A172 (cell line): Measurements from ENCODE around the gene LRP6. TPM values are rescaled to one million over a fixed set of nuclear protein-coding genes. Genes with fewer than 3 reads are reported as not detected.
"Not testable (repeated sequence)": the region's sequence is repeated elsewhere in the genome, so short reads cannot be mapped to it uniquely, and the experiment has no call there.

Experiments used
- DNase-seq: peaks from one replicate; pipeline ENCODE4 v3.0.0-alpha.2; 2015; ENCODE audit warnings: low spot score
- total RNA-seq: library from RNA; depleted of rRNA; stranded (reverse); fragments of >200 nt; shearing (Covaris generic); gene quantifications from 2 replicates; pipeline ENCODE4 v1.2.3, GENCODE V29; 2014

The LRP6 gene
- total RNA-seq, 1 experiment from 2014 or later = 12.0 TPM

DNA sequence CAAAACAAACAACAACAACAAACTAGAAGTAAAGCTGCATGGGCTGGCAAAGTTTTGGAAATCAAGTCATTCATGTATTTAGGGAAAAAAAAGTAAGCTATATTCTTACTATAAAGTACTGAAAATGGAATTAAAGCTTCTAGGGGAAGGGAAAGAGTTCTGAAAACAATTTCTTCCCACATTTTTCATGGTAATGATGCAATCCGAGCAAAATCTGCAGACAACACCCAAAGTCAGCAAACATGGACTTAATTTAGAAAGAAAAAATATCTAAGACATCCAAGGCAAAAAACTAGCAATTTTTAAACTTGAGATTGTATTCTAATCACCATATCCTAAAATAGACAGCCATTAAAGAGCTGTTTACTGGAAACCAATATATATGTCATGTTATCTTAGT lies 86.3 kb downstream of the LRP6 start:
- no peak for DNase-seq

DNA sequence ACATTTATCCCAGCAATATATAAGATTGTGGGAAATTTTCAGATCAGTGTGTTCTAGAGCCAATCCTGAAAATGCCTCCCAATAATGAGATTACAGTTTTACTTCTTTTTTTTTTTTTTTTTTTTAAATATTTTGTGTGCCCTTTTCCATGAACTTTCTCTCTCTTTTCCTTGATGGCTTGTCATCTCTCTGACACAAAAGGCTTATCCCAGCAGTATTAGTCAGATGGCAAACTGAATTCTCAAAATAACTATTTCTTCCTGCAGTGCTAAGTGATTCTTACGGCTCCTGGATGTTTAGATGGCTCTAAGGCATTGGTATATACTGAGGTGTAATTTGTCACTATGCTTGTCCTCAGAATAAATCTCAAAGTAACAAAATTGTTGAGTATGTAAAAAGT lies 86.7 kb downstream of the LRP6 start:
- DNase-seq = no peak

DNA sequence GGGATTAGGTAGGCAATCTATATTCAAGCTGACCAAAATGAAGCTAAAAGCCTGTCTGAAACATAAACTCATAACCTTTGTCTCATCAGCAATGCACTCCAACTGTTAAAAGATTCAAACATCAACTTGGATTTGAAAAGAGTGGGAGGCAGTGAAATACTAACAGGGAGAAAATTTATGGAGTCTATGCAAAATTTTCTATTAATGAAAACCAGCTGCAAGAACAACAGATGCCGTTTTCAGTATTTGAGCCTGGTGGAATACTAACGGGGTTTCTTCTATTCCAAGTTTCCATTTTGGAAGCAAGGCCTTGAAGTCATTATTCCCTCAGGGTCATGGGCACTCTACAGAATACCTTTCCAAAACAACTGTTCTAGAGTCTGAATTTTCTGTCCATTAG lies 88.3 kb downstream of the LRP6 start:
- no peak for DNase-seq

DNA sequence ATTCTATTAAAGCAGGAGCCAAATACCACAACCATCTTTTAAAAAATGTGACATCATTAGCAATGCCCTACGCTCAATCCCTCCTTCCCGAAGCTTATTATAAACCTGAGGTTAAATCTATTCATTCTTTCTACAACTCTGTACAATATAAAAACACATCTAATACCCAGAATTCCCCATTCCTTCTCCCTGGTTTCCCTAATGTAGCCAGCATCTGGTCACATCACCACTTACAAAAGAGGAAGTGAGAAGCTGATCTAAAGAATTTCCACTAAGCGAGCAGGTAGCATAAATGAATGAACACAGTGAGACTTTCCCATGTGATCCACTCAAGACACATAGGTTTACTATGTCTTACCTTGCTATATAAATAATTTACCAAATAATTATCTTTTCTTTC lies 90.4 kb downstream of the LRP6 start:
- no peak for DNase-seq

DNA sequence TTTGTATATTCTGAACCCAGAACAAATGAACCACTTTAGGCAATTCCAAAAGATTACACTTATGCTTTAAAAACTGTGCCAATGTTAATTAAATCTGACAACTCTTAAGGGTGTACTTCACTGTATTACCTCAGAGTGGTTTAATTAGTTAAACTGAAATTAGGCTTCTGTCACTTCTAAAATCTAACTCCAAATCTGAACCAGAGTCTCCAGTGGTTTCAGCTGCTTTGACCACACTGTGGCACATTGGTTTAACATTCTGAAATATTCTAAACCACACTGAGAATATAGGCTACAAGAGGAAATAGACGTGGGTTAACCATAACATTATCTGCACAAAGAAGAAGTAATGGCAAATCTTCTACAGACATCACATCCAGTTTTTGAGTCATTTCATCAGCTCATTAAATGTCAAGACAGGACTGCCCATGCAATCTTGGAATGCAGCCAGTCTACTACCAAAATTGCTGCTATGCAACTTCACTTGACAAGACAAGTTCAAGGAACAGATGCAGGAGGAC lies 94.8 kb downstream of the LRP6 start:
- no peak for DNase-seq

DNA sequence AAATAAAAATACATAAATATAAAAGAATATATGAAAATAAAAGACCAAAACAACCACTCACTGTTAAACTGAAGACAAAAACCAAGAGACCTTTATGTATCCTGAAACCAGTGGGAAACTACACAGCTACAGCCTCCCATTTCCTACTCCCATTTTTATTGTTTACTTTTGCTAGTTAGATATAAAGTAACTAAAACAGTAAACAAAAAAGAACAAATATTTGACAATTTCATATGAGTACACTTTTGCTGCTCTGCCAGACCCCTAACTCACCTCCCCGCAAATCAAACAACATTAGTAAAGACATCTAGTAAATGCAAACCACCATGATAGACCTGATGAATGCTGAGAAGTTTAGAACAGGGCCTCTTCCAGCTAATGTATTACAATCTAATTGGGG lies 99.0 kb downstream of the LRP6 start:
- DNase-seq = no peak

DNA sequence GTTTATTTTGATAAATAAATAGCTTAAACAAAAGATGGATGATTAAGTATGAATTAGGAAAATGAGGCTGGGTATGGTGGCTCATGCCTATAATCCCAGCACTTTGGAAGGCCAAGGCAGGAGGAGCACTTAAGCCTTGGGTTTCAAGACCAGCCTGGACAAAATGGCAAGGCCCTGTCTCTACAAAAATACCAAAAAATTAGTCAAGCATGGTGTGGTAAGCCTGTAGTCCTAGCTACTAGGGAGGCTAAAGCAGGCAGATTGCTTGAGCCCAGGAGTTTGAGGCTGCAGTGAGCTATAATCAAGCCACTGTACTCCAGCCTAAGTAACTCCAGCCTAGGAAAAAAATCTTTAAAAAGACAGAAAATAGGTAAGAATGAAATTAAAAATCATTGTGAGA lies 100.1 kb downstream of the LRP6 start:
- no peak for DNase-seq

DNA sequence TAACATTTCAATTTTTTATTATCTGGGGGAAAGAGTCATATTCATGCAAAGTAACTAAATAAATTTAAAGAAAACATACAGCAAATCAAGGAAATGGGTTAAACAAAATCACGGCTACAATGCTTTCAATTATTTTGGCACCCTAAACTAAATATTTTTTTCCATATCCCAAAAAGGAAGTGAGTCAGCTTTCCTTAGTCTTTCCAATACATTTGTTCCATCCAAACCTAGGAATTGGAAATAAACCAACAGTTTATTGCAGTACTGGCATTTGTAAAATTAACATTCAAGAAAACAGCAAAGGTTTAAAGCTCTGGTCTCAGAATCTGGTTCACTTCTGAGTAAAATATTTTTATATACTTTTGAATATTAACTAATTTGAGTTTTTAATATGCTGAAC lies 106.9 kb downstream of the LRP6 start:
- DNase-seq = no peak

DNA sequence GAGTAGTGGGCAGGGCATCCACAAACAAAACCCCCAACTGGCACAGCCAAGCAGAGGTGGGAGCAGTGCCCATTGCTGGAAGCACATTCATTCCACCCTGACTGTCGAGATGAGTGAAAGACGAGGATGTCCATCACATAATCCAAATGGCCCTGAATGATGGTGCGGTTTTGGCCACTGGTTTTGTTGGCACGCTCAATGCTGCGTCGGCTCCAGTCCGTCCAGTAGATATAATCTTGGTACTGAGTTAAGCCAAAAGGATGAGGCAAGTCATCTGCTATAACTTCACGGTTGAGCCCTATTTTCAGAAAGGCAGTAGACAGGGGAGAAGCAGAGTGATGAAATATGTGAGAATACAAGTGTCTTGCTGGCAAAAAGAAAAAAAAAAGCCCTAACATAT lies 108.0 kb downstream of the LRP6 start:
- DNase-seq = no peak

DNA sequence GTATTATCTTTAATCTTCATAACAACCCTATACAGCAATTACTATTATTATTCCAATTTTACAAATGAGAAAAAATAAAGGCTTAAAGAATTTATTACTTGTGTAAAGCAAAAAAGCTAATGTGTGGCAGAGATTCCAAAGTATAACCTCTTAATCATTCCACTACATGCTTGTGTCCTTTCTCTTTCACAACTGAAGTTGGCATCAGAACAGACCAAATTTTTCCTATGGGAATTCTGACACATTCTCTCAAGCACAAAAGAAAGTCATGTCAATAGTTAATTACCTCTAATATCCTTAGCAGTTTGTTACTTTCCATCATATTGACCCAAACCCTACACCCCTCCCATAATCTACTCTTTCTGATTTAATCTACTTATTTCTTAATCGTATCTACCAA lies 109.4 kb downstream of the LRP6 start:
- DNase-seq = no peak

DNA sequence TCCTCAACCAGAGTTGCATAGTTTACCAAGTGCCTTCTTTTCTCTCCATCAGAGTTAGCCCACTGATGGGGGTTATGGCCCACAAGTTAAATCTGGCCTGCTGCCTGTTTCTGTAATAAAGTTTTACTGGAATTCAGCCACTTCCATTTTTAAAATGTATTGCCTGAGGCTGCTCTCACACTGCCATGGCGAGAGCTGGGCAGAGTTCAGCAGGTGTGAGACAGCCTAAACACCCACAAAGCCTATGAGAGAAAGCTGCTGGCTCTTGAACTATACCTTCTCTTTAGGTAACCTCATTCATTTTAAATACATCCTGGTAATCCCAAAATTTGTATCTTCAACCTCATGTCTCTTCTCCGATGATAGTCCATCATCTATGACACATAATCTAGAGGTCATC lies 110.0 kb downstream of the LRP6 start:
- DNase-seq = no peak

DNA sequence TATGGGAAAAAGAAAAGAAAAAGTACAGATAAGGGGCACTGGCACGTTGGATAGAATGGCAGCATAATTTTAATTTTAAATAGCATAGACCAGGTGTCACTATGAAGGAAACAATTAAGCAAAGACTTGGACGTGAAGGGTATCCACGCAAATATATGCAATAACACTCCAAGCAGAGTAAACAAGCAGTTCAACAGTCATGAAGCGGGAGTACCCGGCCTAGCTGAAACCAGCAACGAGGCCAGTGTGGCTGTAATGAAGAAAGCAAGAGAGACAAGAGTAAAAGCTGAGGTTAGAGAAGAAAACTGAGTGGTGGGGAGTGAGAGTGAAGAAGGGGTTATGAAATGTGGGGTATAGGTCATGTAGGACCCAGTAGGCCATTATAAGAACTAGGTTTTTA lies 110.7 kb downstream of the LRP6 start:
- no peak for DNase-seq

DNA sequence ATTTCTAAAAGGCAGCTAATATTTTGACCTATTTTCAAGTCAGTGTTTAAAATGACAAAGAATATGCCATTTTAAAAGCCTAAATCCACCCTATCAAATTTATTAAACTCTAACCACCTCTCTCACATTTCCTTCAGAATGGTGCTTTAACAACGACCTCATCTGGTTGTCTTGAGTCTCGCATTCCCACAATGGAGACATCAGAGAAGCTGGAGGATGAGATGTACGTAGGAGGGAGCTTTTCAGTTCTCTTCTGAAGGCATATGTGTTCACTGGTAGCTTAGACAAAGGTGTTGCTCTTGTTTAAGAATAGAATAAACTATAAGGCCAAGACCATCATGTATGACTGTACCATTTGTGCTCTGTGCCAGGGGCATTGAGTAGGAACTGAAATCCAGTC lies 113.2 kb downstream of the LRP6 start:
- no peak for DNase-seq

DNA sequence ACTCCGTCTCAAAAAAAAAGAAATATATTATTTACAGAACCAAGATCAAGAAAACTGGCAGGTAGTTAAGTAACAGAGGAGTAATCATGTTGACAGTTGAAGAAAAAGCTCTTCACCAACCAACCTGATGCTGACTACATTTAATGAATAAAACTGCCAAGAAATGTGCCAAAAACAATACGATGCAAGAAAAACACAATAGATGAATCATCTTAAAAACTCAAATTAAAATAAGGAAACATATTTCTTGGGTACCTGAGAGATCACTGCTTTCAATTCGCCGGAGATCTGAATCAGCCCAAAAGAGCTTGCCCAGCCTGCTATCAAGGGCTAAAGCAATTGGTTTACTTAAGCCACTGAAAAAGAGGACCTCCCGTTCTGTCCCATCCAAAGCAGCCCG lies 119.7 kb downstream of the LRP6 start:
- no peak for DNase-seq

DNA sequence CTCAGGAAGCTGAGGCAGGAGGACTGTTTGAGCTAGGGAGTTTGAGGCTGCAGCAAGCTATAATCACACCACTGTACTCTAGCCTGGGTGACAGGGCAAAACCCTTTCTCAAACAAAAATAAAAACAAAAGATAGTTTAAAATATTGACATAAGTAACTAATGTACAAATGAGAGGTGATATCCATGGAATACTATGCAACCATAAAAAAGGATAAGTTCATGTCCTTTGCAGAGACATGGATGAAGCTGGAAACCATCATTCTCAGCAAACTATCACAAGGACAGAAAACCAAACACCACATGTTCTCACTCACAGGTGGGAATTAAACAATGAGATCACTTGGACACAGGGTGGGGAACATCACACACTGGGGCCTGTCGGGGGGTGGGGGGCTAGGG lies 122.3 kb downstream of the LRP6 start:
- DNase-seq = not testable (repeated sequence)

DNA sequence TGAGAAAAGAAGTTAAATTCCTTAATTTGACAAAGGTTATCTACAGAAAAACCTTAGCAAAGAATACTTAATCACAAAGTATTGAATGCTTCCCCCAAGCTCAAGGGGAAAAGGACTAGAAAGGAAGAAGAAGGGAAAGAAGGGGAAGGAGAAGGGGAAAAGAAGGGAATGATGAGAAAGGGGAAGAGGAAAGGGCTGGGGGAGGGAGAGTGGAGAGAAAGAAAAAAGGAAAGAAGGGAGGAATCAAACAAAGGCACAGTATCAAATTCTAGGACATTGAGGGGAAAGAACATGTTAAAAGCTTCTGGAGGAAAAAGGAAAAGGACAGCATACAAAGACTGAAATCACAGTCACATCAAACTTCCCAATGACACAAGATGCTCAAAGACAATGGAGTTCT lies 125.8 kb downstream of the LRP6 start:
- DNase-seq = no peak

DNA sequence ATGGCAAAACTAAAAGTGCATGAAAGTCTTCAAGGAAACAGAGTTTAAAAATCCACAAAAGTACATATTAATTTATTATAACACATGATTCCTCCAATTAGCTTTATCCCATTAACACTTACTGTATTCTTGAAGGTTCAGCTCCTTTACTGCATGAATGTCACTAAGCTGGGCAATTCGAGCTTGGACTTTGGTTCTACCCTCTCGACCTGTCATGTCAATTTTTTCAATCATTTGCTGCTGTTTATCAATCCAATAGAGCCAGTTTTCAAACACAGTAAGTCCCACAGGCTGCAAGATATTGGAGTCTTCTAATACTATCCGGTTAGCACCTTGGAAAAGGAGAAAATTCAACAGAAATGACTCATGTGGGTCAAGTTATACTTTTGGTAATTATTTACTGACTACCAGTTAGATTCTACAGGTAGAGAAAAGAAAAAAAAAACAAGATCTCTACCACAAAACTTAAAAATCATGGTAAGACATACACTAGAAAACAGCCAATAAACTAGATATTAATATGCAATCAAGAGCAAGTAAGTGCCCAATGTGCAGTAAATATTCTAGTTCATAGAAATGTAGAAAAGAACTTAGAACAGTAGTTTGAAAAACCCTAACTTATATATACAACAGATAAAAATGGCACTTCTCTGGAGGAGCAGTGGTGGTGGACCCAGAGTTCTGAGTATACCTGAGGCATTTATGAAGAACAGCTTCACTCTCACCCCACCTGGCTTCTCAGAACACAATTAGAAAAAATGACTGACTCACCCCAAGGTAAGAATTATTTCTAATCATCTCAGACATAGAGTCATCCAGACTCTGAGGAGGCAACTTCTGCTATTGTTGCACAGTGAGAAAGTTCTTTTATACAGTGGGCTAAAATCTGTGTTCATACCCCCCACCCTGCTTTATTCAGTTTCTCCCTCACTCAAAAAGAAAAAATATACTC lies 128.4 kb downstream of the LRP6 start:
- no peak for DNase-seq

DNA sequence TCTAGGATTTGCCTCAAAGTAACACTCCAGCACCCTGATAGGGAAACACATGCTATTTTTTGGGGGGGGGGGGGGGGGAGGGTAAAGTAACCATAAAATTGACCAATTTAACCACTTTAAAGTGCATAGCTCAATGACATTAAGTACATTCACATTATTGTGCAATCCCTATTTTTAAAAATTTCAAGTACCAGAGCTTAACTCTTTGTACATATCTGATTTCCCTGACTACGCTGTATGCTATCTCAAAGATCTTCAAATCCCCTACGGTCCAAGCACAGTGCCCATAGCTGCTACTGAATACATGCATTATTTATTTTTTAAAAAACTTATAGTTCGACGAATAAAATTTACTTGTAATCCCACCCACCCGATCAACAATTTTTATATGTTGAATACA lies 133.1 kb downstream of the LRP6 start:
- DNase-seq = no peak

DNA sequence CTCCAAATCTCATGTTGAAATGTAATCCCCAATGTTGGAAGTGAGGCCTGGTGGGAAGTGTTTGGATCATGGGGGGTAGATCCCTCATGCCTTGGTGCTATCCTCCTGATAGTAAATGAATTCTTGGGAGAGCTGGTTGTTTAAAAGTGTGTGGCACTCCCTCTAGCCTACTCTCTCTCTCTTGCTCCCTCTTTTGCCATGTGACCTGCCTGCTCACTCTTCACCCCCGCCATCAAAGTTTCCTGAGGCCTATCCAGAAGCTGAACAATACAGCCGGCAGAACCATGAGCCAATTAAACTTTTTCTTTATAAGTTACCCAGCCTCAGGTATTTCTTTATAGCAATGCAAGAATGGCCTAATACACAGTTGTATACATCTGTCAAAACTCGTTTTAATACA lies 133.6 kb downstream of the LRP6 start:
- DNase-seq = no peak

DNA sequence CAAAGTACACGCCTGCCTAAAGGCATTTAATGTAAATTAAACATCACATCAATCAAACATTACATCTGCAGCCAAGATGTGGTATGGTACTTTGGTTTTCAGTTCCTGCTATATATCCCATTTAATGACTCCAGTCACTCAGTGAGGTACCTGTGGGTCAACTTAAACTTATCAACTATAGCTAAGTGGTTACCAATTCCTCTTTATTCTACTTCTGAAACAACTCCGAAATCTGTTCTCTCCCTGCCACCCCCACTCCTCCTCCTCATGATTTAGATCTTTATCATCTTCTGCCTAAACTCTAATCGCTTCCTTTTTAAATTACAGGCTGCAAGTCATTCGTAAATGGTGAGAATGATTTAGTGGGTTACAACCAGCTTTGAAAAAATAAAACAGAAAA lies 138.2 kb downstream of the LRP6 start:
- no peak for DNase-seq

DNA sequence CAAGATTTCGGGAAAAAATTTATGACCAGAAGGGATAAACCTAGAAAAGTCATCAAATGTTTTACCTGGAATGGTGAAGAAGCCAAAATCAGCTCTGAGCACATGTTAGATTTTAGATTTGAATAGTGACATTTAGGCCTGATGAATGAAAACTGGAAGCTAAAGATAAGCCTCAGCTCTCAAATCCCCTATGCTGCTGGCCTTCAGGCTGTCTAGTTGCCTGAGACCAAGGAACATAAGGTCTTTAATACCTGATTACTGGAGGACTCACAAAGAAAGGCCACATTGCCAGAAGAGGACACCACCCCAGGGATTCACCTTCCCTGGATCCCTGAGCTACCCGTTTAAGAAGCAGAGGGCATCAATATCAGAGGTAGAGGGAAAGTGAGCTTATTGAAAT lies 139.5 kb downstream of the LRP6 start:
- no peak for DNase-seq

DNA sequence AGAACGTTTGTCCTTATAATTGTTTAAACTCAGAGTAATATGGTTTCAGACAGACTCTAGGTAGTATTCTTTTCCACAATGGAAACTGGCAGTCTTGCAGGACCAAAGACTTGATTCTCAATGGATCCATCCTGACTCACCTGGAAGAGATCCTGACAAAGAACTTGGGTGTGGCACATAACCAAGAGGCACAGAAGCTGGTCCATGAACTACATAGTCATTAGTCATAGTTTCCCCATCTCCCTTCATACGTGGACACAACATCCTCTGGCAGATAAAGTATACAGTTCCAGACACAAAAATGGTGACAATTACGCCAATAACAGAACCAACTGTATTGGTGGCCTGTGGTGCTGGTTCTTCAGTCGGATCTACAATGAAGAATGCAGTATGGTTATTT lies 140.3 kb downstream of the LRP6 start:
- no peak for DNase-seq

DNA sequence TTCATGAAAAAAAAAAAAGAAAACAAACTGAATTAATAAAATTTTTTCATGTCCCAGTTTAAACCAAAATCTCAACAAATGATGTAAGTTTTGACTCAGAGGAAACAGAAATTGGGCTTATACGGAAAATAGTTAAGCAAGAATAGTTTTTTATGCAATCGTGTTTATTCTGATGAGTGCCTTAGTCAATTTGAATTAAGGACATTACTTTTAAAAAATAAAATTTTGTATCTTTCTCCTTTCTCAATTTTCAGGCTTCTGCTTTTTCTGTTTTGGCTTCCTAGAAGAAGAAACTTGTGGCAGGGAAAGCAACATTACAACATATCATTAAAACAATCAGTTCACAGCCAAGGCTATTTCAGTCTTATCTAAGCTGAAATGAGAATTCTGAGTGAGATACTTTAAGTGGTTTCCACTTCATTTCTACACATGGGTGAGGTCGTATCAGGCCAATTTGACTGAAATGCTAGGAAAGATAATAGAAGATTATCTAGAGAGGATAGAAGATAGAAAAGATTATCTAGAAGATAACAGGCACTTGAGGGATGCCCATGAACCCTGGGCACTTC lies 143.7 kb downstream of the LRP6 start:
- no peak for DNase-seq
